A549 (cell line): Measurements from ENCODE around the gene TRAPPC2L. TPM values are rescaled to one million over a fixed set of nuclear protein-coding genes. Genes with fewer than 3 reads are reported as not detected.

Source experiments
- ATAC-seq, 2 experiments: fragments of 200-7000 bp in 1 of 2; fragments of >200 bp in 1 of 2; cut with Nextera tagmentation in 1 of 2; cut with Tn5 transposase in 1 of 2; 3 replicates each; pipeline versions ENCODE4 v1.8.0 to v1.9.1; 2018 to 2020; ENCODE audit warnings: mild to moderate bottlenecking in 1 of 2, moderate library complexity in 1 of 2
- CTCF ChIA-PET: fragments of 300-600 bp; sonication (Branson Sonifier 250); formaldehyde crosslinking; extraction: SDS; loops from one replicate; lab custom pipeline; 2021; ENCODE audit warnings: antibody characterized with exemption, inconsistent platforms; lab: Yijun Ruan, JAX
- POLR2A ChIA-PET: fragments of 350-600 bp; formaldehyde crosslinking; extraction: SDS; loops from one replicate; lab custom pipeline; 2021; ENCODE audit warnings: antibody characterized with exemption, inconsistent platforms; lab: Yijun Ruan, JAX
- DNase-seq, 2 experiments: peaks; one replicate each; pipeline versions ENCODE4 v3.0.0 to v3.0.0-alpha.2; 2011 to 2016; ENCODE audit warnings: low read depth in 1 of 2, low spot score in 1 of 2
- FAIRE-seq: peaks from 2 replicates; lab custom pipeline; 2011; peaks lifted over from hg19 to GRCh38; lab: Jason Lieb, UNC
- H3K27ac ChIP-seq, 2 experiments: fragments of >200 bp; sonication (Bioruptor Twin); formaldehyde crosslinking; 3 replicates each; pipeline ENCODE4 v1.5.1; 2016 to 2017
- H3K4me1 ChIP-seq: fragments of >200 bp; sonication (Bioruptor Twin); formaldehyde crosslinking; 3 replicates; pipeline ENCODE4 v1.6.1; 2016
- H3K4me2 ChIP-seq: fragments of >200 bp; sonication (Bioruptor Twin); formaldehyde crosslinking; 3 replicates; pipeline ENCODE4 v1.6.1; 2016
- H3K4me3 ChIP-seq: fragments of >200 bp; sonication (Bioruptor Twin); formaldehyde crosslinking; 3 replicates; pipeline ENCODE4 v1.5.1; 2016
- H3K9me3 ChIP-seq: fragments of >200 bp; sonication (Bioruptor Twin); formaldehyde crosslinking; 3 replicates; pipeline ENCODE4 v1.6.1; 2016
- CBX2 ChIP-seq: fragments of 200-600 bp; sonication (generic); IDR thresholded peaks from 2 replicates; pipeline ENCODE4 v1.6.1; 2016; ENCODE audit warnings: low read depth, mild to moderate bottlenecking, borderline replicate concordance
- CBX8 ChIP-seq: fragments of 200-600 bp; sonication (generic); IDR thresholded peaks from 2 replicates; pipeline ENCODE4 v1.6.1; 2016
- CEBPB ChIP-seq, 2 experiments: fragments of >200 bp in 1 of 2; sonication (Bioruptor Twin) in 1 of 2; formaldehyde crosslinking in 1 of 2; IDR thresholded peaks; 2 replicates each; pipeline ENCODE4 v1.6.1; 2012 to 2016
- EHF ChIP-seq: fragments of 250-450 bp; sonication (Bioruptor Pico); IDR thresholded peaks from 2 replicates; pipeline ENCODE4 v1.5.0; 2020; ENCODE audit warnings: mild to moderate bottlenecking
- EHMT2 ChIP-seq: fragments of 200-600 bp; sonication (generic); IDR thresholded peaks from 2 replicates; pipeline ENCODE4 v1.6.1; 2016; ENCODE audit warnings: antibody characterized with exemption, low read depth, mild to moderate bottlenecking, moderate library complexity
- ELK1 ChIP-seq: fragments of 150-350 bp; IDR thresholded peaks from 2 replicates; pipeline ENCODE4 v1.6.1; 2014; ENCODE audit warnings: low read depth, mild to moderate bottlenecking, low read length
- FOSB ChIP-seq: fragments of 250-450 bp; sonication (Bioruptor Pico); IDR thresholded peaks from 2 replicates; pipeline ENCODE4 v1.5.0; 2020; ENCODE audit warnings: mild to moderate bottlenecking, moderate library complexity
- FOSL2 ChIP-seq, 2 experiments: fragments of 450-650 bp in 1 of 2; fragments of >200 bp in 1 of 2; sonication (Bioruptor Twin) in 1 of 2; formaldehyde crosslinking; IDR thresholded peaks; 2 replicates each; pipeline versions ENCODE4 v1.5.0 to v1.6.1; 2016 to 2020; ENCODE audit warnings: mild to moderate bottlenecking in 1 of 2, moderate library complexity in 1 of 2
- HDAC2 ChIP-seq: fragments of 200-600 bp; sonication (generic); IDR thresholded peaks from 2 replicates; pipeline ENCODE4 v1.6.1; 2016
- HOXA7 ChIP-seq: fragments of 250-450 bp; sonication (Bioruptor Pico); IDR thresholded peaks from 2 replicates; pipeline ENCODE4 v1.5.0; 2020; ENCODE audit warnings: mild to moderate bottlenecking, moderate library complexity
- JUN ChIP-seq, 2 experiments: fragments of >200 bp; sonication (Bioruptor Twin); formaldehyde crosslinking; IDR thresholded peaks; 2 replicates in 1 of 2; 3 replicates in 1 of 2; pipeline ENCODE4 v1.6.1; 2016 to 2017
- JUNB ChIP-seq: fragments of >200 bp; sonication (Bioruptor Twin); formaldehyde crosslinking; IDR thresholded peaks from 2 replicates; pipeline ENCODE4 v1.6.1; 2016
- MAX ChIP-seq: IDR thresholded peaks from 2 replicates; pipeline ENCODE4 v1.6.1; 2012
- MYC ChIP-seq: IDR thresholded peaks from 2 replicates; pipeline ENCODE4 v1.6.1; 2012; ENCODE audit warnings: mild to moderate bottlenecking, inconsistent platforms, low read length, improper control_type of control experiment, borderline replicate concordance
- RCOR1 ChIP-seq: fragments of 150-350 bp; IDR thresholded peaks from 2 replicates; pipeline ENCODE4 v1.6.1; 2014; ENCODE audit warnings: antibody characterized with exemption, low read length, low read depth
- RFX5 ChIP-seq: fragments of 450-650 bp; IDR thresholded peaks from 2 replicates; pipeline ENCODE4 v1.7.1; 2014; ENCODE audit warnings: antibody characterized with exemption, mild to moderate bottlenecking, moderate library complexity
- RNF2 ChIP-seq: fragments of 200-600 bp; sonication (generic); IDR thresholded peaks from 2 replicates; pipeline ENCODE4 v1.6.1; 2016; ENCODE audit warnings: low read depth, mild to moderate bottlenecking, antibody characterized with exemption, moderate library complexity, borderline replicate concordance
- SMC3 ChIP-seq: fragments of >200 bp; sonication (Bioruptor Twin); formaldehyde crosslinking; IDR thresholded peaks from 3 replicates; pipeline ENCODE4 v1.6.1; 2018; ENCODE audit warnings: inconsistent platforms
- TFCP2L1 ChIP-seq: fragments of 250-450 bp; sonication (Bioruptor Pico); IDR thresholded peaks from 2 replicates; pipeline ENCODE4 v1.5.0; 2021; ENCODE audit warnings: mild to moderate bottlenecking
- ZC3H11A ChIP-seq: fragments of 450-650 bp; IDR thresholded peaks from 2 replicates; pipeline ENCODE4 v1.6.1; 2014; ENCODE audit warnings: antibody characterized with exemption, mild to moderate bottlenecking
- ZSCAN20 ChIP-seq: fragments of 250-450 bp; sonication (Bioruptor Pico); IDR thresholded peaks from 2 replicates; pipeline ENCODE4 v1.8.0; 2022; ENCODE audit warnings: mild to moderate bottlenecking, moderate library complexity
- WGBS: methylation state at CpG from one replicate; pipeline ENCODE4 v1.1.6; 2017; ENCODE audit errors: missing lambda C conversion rate; 5-methylcytosine and 5-hydroxymethylcytosine counted together
- polyA plus RNA-seq, 4 experiments: library from polyadenylated mRNA; depleted of rRNA in 3 of 4; stranded (reverse); fragments of >200 nt; fragmentation: RNase III in 1 of 4; extraction: RNeasy Plus Mini Kit Qiagen cat#74134 plus additional on column Dnase treatment in 1 of 4; gene quantifications; 2 replicates in 3 of 4; 3 replicates in 1 of 4; pipeline ENCODE4 v1.2.3, GENCODE V29; 2011 to 2017
- TF ChIP-seq, protein P1 (sequence below): fragments of >200 bp; sonication (Bioruptor Twin); formaldehyde crosslinking; IDR thresholded peaks from 2 replicates; pipeline ENCODE4 v1.6.1; 2016
- TF ChIP-seq, protein P2 (sequence below): fragments of 250-450 bp; sonication (Bioruptor Pico); IDR thresholded peaks from 2 replicates; pipeline ENCODE4 v1.5.0; 2021; ENCODE audit warnings: mild to moderate bottlenecking, moderate library complexity, borderline replicate concordance

TRAPPC2L gene
- polyA plus RNA-seq, 2 of the 4 experiments (the other 2 are of a cell fraction): 70.3 to 80.2 TPM

DNA sequence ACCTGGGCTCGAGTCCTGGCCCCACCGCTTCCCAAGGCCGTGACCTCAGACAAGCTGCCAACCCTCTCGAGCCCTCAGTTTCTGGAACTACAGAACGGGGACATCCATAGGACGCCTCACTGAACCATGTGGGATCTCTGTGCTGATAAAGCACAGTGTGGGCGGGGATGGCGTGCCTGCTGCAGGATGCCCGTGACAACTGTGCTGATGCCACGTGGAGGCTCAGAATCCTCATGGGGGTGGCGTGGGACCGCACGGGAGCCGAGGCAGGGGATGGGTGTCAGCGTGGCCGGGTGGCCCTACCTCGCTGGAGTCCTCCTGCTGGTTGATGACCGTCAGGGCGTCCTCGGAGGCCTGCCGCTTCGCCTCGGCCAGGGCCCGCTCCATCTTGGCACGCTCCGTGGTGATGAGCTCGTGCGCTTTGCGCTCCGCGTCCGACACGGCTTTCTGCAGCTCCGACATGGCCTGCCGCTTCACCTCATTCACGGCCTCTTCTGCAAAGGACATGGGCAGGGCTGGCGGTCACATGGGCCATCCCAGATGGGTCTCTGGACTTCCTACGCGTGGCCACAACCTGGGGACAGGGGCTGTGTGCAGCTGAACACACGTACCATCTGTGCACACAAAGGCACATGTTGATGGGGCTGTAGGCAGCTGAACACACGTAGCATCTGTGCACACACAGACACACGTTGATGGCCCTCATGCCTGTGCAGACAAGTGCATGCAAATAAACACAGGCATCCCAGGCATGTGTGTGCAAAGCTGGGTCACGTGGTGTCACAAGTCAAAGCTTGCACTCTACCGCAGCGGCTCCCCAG is 22.2 kb downstream of the TRAPPC2L start:
- WGBS: 80% methylated on average over 32 of the region's 45 CpGs
- H3K27ac ChIP-seq: no peak overlapping the region
- no peak for FAIRE-seq
- peaks cover 7% of the 10 kb centered on the region; the same call in 2 of the 3 replicates for H3K4me1 ChIP-seq
- no peak for TF ChIP-seq HDAC2
- TF ChIP-seq HOXA7 (CRISPR knock-in tag): no peak
- TF ChIP-seq JUN (IDR thresholded peaks at IDR 0.05): no peak
- TF ChIP-seq FOSL2 (IDR thresholded peaks at IDR 0.05): no peak
- TF ChIP-seq FOSL2 (CRISPR knock-in tag; IDR thresholded peaks at IDR 0.05): no peak
- TF ChIP-seq JUNB: no peak
- DNase-seq: no peak
- POLR2A ChIA-PET: no interaction called here
- no peaks in the 10 kb centered on the region for H3K9me3 ChIP-seq
- ATAC-seq: no peak
- CTCF ChIA-PET: interaction anchor here (0.7 to 2.1 kb wide), 4 partner anchors 21 to 136 kb away, joined by 3 to 4 read pairs (median 4); no protein-coding TSS in a partner anchor
- H3K4me2 ChIP-seq: no peak overlapping the region
- H3K4me3 ChIP-seq: no peak overlapping the region

DNA sequence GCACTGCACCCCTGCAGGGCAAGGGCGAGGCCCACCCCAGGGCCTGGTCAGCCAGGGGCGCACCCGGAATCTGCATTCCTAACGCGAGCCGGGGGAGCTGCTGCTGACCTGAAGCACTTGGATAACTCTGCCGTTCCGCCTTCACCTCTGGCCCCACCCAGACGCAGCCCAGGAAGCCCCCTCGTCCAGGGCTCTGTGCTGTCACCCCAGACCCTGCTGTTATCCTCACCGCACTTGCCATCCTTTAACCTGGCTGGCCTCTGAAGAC is 22.8 kb downstream of the TRAPPC2L start:
- Histone ChIP-seq H3K9me3 (no peaks in the 10 kb centered on the region), H3K27ac (no peak overlapping the region), H3K4me3 (no peak overlapping the region), H3K4me1 (peaks cover 7% of the 10 kb centered on the region; the same call in 2 of the 3 replicates), H3K4me2 (no peak overlapping the region)
- FAIRE-seq (no peak), DNase-seq (no peak), ATAC-seq (no peak)
- TF ChIP-seq, protein P1, sequence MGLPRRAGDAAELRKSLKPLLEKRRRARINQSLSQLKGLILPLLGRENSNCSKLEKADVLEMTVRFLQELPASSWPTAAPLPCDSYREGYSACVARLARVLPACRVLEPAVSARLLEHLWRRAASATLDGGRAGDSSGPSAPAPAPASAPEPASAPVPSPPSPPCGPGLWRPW: no peak
- TF ChIP-seq FOSB (CRISPR knock-in tag): no peak
- TF ChIP-seq RFX5: no peak
- no peak for TF ChIP-seq MAX
- no peak for TF ChIP-seq EHMT2
- no peak for TF ChIP-seq MYC
- TF ChIP-seq, protein P2, sequence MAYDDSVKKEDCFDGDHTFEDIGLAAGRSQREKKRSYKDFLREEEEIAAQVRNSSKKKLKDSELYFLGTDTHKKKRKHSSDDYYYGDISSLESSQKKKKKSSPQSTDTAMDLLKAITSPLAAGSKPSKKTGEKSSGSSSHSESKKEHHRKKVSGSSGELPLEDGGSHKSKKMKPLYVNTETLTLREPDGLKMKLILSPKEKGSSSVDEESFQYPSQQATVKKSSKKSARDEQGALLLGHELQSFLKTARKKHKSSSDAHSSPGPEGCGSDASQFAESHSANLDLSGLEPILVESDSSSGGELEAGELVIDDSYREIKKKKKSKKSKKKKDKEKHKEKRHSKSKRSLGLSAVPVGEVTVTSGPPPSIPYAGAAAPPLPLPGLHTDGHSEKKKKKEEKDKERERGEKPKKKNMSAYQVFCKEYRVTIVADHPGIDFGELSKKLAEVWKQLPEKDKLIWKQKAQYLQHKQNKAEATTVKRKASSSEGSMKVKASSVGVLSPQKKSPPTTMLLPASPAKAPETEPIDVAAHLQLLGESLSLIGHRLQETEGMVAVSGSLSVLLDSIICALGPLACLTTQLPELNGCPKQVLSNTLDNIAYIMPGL: no peak
- no peak for TF ChIP-seq RNF2
- no peak for TF ChIP-seq ELK1
- no peak for TF ChIP-seq CBX8
- TF ChIP-seq SMC3: no peak
- no peak for TF ChIP-seq ZC3H11A
- no peak for TF ChIP-seq RCOR1
- TF ChIP-seq EHF (CRISPR knock-in tag): no peak
- no peak for TF ChIP-seq TFCP2L1
- TF ChIP-seq CEBPB (IDR thresholded peaks at IDR 0.05): no peak
- TF ChIP-seq ZSCAN20: no peak
- TF ChIP-seq CBX2: no peak
- POLR2A ChIA-PET: no interaction called here
- CTCF ChIA-PET: interaction anchor here (0.6 to 2.1 kb wide), 5 partner anchors 10 to 136 kb away, joined by 3 to 4 read pairs (median 3); no protein-coding TSS in a partner anchor
- WGBS: 60% methylated on average over 7 of the region's 11 CpGs
